Stimulated activated effector memory CD8-positive, alpha-beta T cell treated with anti-CD3 and anti-CD28 coated beads, Interleukin-12 subunit alpha, Interleukin-12 subunit beta, amount 100 ng/mL, for 72 hours (primary cell): ENCODE measurements around the gene AGBL4.

Experiments used
- ATAC-seq: fragments of 150-1000 bp; cut with Tn5 transposase; 2 replicates; pipeline ENCODE4 v1.10.0; 2021
- DNase-seq, 2 donors: peaks; one replicate each; pipeline ENCODE4 v3.0.0; 2021 to 2022; ENCODE audit warnings: low spot score in 2 of 2
- H3K27ac Mint-ChIP-seq: one replicate; pipeline ENCODE4 v1.8.0; 2022; ENCODE audit warnings: mild to moderate bottlenecking, mixed read lengths
- H3K36me3 Mint-ChIP-seq: one replicate; pipeline ENCODE4 v1.8.0; 2022; ENCODE audit warnings: mild to moderate bottlenecking, mixed read lengths
- H3K4me1 Mint-ChIP-seq: one replicate; pipeline ENCODE4 v1.8.0; 2022; ENCODE audit warnings: mixed read lengths
- H3K4me3 Mint-ChIP-seq: one replicate; pipeline ENCODE4 v1.8.0; 2022; ENCODE audit warnings: mild to moderate bottlenecking, mixed read lengths
- H3K9me3 Mint-ChIP-seq: one replicate; pipeline ENCODE4 v1.8.0; 2022; ENCODE audit warnings: mixed read lengths

AGBL4 gene

DNA sequence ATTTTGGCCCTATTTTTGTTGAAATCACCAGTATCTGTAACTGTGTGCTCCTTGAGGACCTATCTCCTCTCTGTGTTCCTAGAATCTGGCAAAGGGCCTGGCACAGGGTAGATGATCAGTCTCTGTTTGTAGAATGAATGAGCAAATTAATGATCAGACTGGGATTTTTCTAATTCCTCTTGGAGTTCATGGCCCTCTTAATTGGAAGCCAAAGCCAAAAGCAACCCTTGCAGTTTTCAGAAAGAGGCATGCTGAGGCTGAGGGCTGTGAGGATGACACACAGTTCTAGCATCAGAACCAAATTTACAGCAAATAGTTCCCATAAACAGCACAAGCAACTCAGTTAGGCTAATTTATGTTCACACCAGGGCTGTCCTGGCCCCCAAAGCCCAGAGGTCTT lies 1136.0 kb downstream of the AGBL4 start:
- Mint-ChIP-seq H3K36me3 (no peaks in the 10 kb centered on the region), H3K9me3 (peaks cover 5% of the 10 kb centered on the region), H3K4me3 (no peak overlapping the region), H3K27ac (no peak overlapping the region), H3K4me1 (no peaks in the 10 kb centered on the region)
- ATAC-seq (no peak), DNase-seq (no peak)

DNA sequence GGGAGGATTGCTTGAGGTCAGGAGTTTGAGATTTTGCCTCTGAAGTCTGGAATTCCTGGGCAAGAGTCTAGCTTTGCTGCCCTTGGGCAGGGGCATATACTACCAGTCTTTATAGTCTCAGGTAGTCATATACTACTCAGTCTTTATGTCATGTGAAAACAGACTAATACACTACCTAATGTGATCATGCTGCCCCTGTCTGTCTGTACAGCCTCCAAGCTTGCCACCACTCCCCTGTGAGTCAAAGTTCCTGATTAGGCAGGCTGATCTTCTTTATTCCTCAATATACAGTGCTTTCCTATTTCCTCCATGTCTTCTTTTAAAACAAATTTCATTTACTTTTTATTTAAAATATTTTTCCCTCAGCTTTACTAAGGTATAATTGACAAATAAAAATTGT lies 1141.7 kb downstream of the AGBL4 start:
- DNase-seq = no peak
- no peak overlapping the region for H3K4me3 Mint-ChIP-seq
- peaks cover 5% of the 10 kb centered on the region for H3K9me3 Mint-ChIP-seq
- ATAC-seq = no peak
- H3K27ac Mint-ChIP-seq = no peak overlapping the region
- H3K4me1 Mint-ChIP-seq = no peaks in the 10 kb centered on the region
- no peaks in the 10 kb centered on the region for H3K36me3 Mint-ChIP-seq

- Mint-ChIP-seq H3K4me3 (no peak overlapping the region), H3K36me3 (no peaks in the 10 kb centered on the region)
Measured at GRCh38 chr1:48878191-48878940, 1145.4 kb downstream of the AGBL4 start.

DNA sequence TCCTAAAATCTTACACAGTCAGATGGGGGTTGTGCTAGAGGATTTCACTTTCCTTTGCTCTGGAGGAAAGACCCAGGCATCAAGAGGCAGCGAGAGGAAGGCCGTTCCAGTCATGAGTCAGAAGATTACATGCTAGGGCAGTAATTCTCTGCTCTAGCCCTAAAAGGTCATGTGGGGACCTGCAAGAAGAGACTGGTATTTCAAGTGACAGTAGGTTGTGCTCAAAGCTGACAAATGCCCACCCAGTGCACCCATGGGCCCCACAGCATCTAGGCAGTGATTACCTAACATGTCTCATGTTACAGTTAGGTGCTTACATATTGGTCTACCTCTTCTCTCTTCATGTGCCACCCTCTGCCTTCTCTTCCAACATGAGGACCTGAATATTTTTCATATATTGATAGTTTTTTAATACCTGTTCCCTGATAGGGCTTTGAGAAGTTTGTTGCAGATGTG lies 1147.4 kb downstream of the AGBL4 start:
- H3K4me1 Mint-ChIP-seq = no peaks in the 10 kb centered on the region
- no peaks in the 10 kb centered on the region for H3K36me3 Mint-ChIP-seq
- ATAC-seq (no peak), DNase-seq (no peak)
- H3K9me3 Mint-ChIP-seq = peaks cover 3% of the 10 kb centered on the region
- H3K27ac Mint-ChIP-seq = no peak overlapping the region
- H3K4me3 Mint-ChIP-seq = no peak overlapping the region

More at GRCh38 chr1:48878191-48878940, 1145.4 kb downstream of the AGBL4 start:
- no peak for DNase-seq
- Mint-ChIP-seq H3K9me3 (peaks cover 2% of the 10 kb centered on the region), H3K27ac (no peak overlapping the region), H3K4me1 (no peaks in the 10 kb centered on the region)
- ATAC-seq = peak; percentile 16

- no peaks in the 10 kb centered on the region for H3K36me3 Mint-ChIP-seq
Measured at GRCh38 chr1:48875552-48876329, 1148.0 kb downstream of the AGBL4 start.

DNA sequence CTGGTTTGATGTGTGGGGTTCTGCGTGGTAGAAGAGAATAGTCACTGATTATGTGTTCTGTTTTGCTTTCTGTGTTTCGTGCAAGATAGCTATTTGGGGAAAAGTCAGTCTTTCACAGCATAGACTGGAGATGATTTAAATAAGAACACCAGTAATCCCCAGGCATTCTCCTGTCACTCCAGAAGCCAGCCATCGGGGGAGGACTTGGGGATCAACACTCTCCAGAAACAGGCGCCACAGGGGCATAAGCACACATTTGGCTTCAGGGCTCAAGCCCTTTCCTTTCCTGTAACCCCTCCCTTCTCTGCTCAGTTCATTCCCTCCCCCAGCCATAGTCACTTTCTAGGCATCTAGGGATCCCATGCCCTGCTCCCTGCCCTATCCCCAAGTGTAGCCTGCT lies 1149.8 kb downstream of the AGBL4 start:
- Mint-ChIP-seq H3K27ac (no peak overlapping the region), H3K9me3 (peaks cover 3% of the 10 kb centered on the region), H3K36me3 (no peaks in the 10 kb centered on the region), H3K4me1 (no peaks in the 10 kb centered on the region), H3K4me3 (no peak overlapping the region)
- no peak for ATAC-seq
- no peak for DNase-seq

More at GRCh38 chr1:48875552-48876329, 1148.0 kb downstream of the AGBL4 start:
- H3K9me3 Mint-ChIP-seq = peaks cover 3% of the 10 kb centered on the region
- no peak overlapping the region for H3K27ac Mint-ChIP-seq
- H3K4me1 Mint-ChIP-seq = no peaks in the 10 kb centered on the region
- no peak overlapping the region for H3K4me3 Mint-ChIP-seq
- no peak for DNase-seq
- ATAC-seq = no peak

- Mint-ChIP-seq H3K27ac (no peak overlapping the region), H3K9me3 (peaks cover 3% of the 10 kb centered on the region)
- no peak for ATAC-seq
Measured at GRCh38 chr1:48870596-48870995, 1153.2 kb downstream of the AGBL4 start.

GRCh38 chr1:48869116-48869893 lies 1154.4 kb downstream of the AGBL4 start:
- ATAC-seq (no peak), DNase-seq (no peak)
- Mint-ChIP-seq H3K36me3 (no peaks in the 10 kb centered on the region), H3K9me3 (peaks cover 3% of the 10 kb centered on the region), H3K27ac (no peak overlapping the region), H3K4me3 (no peak overlapping the region), H3K4me1 (no peaks in the 10 kb centered on the region)

More at GRCh38 chr1:48870596-48870995, 1153.2 kb downstream of the AGBL4 start:
- H3K4me3 Mint-ChIP-seq = no peak overlapping the region
- no peaks in the 10 kb centered on the region for H3K36me3 Mint-ChIP-seq
- no peak for DNase-seq
- H3K4me1 Mint-ChIP-seq = no peaks in the 10 kb centered on the region

GRCh38 chr1:48864913-48865312 lies 1158.8 kb downstream of the AGBL4 start:
- H3K27ac Mint-ChIP-seq = no peak overlapping the region
- no peaks in the 10 kb centered on the region for H3K4me1 Mint-ChIP-seq
- peaks cover 8% of the 10 kb centered on the region for H3K9me3 Mint-ChIP-seq
- no peak for DNase-seq
- no peak overlapping the region for H3K4me3 Mint-ChIP-seq
- no peak for ATAC-seq
- H3K36me3 Mint-ChIP-seq = no peaks in the 10 kb centered on the region

DNA sequence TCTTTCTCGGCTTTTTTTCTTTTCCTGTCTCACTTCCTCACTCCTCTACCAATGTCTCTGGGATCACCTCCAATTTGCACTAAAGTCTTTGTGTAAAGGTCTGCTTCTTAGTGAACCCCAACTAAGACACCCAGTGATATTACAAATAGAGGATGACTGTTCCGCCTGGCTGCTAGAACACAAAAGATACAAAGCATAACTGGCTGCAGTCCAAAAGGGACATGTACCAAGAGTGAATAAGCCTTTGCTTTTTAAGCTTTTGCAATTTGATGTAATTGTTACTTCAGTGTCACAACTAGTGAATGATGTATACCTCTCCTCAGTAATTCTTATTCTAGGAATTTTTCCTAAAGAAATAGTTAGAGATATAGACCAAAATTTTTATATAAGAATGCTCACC lies 1164.3 kb downstream of the AGBL4 start:
- ATAC-seq (no peak), DNase-seq (no peak)
- Mint-ChIP-seq H3K36me3 (no peaks in the 10 kb centered on the region), H3K4me3 (no peak overlapping the region), H3K4me1 (no peaks in the 10 kb centered on the region), H3K27ac (no peak overlapping the region), H3K9me3 (peaks cover 8% of the 10 kb centered on the region)

DNA sequence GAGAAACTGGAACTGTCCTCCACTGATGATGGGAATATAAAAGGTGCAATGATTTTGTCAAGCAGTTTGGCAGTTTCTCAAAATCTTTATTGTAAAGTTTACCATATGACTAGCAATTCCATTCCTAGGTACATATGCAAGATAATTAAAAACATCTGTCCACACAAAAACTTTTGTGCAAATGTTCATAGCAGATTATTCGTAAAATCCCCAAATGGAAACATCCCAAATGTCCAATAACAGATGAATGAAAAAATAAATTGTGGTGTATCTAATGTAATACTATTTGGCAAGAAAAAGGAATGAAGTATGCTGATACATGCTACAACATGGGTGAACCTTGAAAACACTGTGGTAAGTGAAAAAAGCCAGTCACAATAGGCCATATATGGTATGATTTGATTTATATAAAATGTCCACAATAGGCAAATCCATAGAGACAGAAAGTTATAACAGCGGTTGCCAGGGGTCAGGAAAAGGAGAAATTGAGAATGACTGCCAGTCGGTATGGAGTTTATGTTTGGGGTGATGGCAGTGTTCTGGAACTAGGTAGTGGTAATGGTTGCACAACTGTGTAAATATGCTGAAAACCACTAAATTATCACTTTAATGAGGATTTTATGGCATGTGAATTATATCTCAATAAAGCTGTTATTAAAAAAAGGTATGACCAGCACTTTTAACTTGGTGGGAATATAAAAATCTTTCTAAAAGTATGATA lies 1165.4 kb downstream of the AGBL4 start:
- H3K27ac Mint-ChIP-seq = no peak overlapping the region
- DNase-seq (no peak), ATAC-seq (no peak)
- H3K4me3 Mint-ChIP-seq = no peak overlapping the region
- H3K36me3 Mint-ChIP-seq = no peaks in the 10 kb centered on the region
- H3K4me1 Mint-ChIP-seq = no peaks in the 10 kb centered on the region
- peaks cover 8% of the 10 kb centered on the region for H3K9me3 Mint-ChIP-seq

DNA sequence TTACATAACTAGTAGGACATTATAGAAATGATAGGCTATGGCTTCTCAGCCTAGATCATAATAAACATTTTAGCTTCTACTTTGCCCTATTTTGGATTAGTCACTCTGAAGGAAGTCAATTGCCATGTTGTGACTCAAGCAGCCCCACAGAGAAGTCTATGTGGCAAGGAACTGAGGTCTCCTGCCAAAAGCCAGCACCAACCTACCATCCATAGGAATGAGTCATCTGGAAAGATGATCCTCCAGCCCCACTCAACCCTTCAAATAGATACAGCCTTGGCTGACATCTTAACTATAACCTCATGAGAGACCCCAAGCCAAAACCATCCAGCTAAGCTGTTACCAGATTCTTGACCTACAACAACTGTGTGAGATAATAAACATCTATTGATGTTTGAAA lies 1170.7 kb downstream of the AGBL4 start:
- Mint-ChIP-seq H3K9me3 (no peaks in the 10 kb centered on the region), H3K36me3 (no peaks in the 10 kb centered on the region), H3K4me1 (no peaks in the 10 kb centered on the region), H3K27ac (no peak overlapping the region), H3K4me3 (no peak overlapping the region)
- no peak for DNase-seq
- no peak for ATAC-seq

DNA sequence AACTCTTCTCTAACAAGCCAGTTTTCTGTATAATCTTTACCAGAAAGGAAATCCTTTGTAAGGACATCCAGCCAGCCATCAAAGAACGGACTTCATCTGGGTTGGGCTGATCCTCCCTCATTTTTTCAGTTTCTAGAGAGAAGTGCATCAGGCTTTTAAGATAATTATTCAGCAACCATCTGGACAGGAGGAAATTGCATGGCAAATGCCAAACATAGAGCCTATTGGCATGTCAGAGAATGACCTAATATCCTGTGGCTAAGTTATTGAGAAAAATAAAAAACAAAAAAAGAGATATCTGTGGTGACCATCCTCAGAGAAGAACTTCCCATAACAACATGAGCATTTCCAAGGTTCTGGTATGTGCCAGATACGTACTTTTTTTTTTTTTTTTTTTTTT lies 1172.1 kb downstream of the AGBL4 start:
- no peaks in the 10 kb centered on the region for H3K36me3 Mint-ChIP-seq
- no peaks in the 10 kb centered on the region for H3K9me3 Mint-ChIP-seq
- ATAC-seq (no peak), DNase-seq (no peak)
- H3K4me3 Mint-ChIP-seq = no peak overlapping the region
- no peaks in the 10 kb centered on the region for H3K4me1 Mint-ChIP-seq
- H3K27ac Mint-ChIP-seq = no peak overlapping the region

DNA sequence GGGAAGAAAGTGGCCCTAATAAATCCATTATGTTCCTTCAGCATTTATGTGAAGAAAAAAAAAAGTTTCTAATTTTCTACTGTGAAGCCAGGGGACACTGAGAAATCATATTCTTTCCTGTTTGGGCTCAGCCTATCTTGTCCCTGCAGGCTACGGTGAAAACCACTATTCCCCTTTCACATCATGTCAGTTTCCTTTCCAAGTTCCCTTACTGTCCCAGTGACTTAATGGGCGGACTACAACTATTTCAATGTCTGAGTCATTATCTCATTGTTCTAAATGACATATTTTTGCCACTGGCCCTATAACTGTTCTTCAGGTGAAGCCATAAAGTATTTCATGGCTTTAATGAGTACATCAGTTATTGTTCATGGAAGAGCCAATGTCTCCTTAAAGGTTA lies 1175.7 kb downstream of the AGBL4 start:
- DNase-seq = no peak
- no peak for ATAC-seq
- no peaks in the 10 kb centered on the region for H3K36me3 Mint-ChIP-seq
- no peak overlapping the region for H3K27ac Mint-ChIP-seq
- H3K4me3 Mint-ChIP-seq = no peak overlapping the region
- H3K4me1 Mint-ChIP-seq = no peaks in the 10 kb centered on the region
- no peaks in the 10 kb centered on the region for H3K9me3 Mint-ChIP-seq

- no peaks in the 10 kb centered on the region for H3K9me3 Mint-ChIP-seq
- no peak overlapping the region for H3K27ac Mint-ChIP-seq
- ATAC-seq = no peak
- no peaks in the 10 kb centered on the region for H3K36me3 Mint-ChIP-seq
- DNase-seq = no peak
- no peak overlapping the region for H3K4me3 Mint-ChIP-seq
- no peaks in the 10 kb centered on the region for H3K4me1 Mint-ChIP-seq
Measured at GRCh38 chr1:48846441-48846840, 1177.3 kb downstream of the AGBL4 start.
